Spleen (tissue), 7 donors: ENCODE results near the gene TMEM69.

ENCODE experiments used
- POLR2A ChIP-seq, 3 donors: fragments of 450-650 bp; IDR thresholded peaks; one replicate each; pipeline ENCODE4 v1.5.1; 2017; ENCODE audit warnings: antibody characterized with exemption in 3 of 3, mild to moderate bottlenecking in 1 of 3
- POLR2AphosphoS5 ChIP-seq, 3 donors: sonication (generic); formaldehyde crosslinking; IDR thresholded peaks; one replicate each; pipeline ENCODE4 v1.5.1; 2017; ENCODE audit warnings: antibody characterized with exemption in 3 of 3
- TF ChIP-seq, protein P1 (sequence below), 11 experiments: fragments of 200-600 bp in 7 of 11; fragments of 450-650 bp in 4 of 11; sonication (generic) in 4 of 11; IDR thresholded peaks in 8 of 11; conservative IDR thresholded peaks in 3 of 11; 1 replicate in 7 of 11; 2 replicates in 4 of 11; pipeline versions ENCODE4 v1.4.0 to v1.8.0; 2016 to 2021; ENCODE audit warnings: antibody characterized with exemption in 11 of 11, inconsistent platforms in 4 of 11, mild to moderate bottlenecking in 1 of 11
- donor health status: DM: no; HTN: no; CAD: no; lungs with moderate emphysema.
- donor health status: DM: no; HTN: no; CAD: no.
- donor health status: DM: no; HTN: no; CAD: no.

DNA sequence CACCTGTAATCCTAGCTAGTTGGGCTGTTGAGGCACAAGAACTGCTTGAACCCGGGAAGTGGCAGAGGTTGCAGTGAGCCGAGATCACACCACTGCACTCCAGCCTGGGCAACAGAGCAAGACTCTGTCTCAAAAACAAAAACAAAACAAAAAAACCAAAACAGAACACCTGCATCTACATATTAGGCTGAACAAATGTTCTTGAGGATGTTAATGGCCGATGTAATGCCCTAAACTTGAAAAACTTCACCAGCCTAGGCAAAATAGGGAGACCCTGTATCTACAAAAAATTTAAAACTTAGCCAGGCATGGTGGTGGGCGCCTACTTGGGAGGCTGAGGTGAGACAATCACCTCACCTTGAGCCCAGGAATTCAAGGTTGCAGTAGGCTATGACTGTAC is 19.5 kb upstream of the TMEM69 start:
- TF ChIP-seq, protein P1, sequence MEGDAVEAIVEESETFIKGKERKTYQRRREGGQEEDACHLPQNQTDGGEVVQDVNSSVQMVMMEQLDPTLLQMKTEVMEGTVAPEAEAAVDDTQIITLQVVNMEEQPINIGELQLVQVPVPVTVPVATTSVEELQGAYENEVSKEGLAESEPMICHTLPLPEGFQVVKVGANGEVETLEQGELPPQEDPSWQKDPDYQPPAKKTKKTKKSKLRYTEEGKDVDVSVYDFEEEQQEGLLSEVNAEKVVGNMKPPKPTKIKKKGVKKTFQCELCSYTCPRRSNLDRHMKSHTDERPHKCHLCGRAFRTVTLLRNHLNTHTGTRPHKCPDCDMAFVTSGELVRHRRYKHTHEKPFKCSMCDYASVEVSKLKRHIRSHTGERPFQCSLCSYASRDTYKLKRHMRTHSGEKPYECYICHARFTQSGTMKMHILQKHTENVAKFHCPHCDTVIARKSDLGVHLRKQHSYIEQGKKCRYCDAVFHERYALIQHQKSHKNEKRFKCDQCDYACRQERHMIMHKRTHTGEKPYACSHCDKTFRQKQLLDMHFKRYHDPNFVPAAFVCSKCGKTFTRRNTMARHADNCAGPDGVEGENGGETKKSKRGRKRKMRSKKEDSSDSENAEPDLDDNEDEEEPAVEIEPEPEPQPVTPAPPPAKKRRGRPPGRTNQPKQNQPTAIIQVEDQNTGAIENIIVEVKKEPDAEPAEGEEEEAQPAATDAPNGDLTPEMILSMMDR (IDR thresholded peaks at IDR 0.05 in 8 of 11, conservative IDR thresholded peaks at IDR 0.05 in 3 of 11) = no peak
- TF ChIP-seq POLR2AphosphoS5 (IDR thresholded peaks at IDR 0.05) (no peak), POLR2A (IDR thresholded peaks at IDR 0.05) (no peak)
